K562 (cell line): ENCODE results near the gene HDLBP. TPM values are rescaled to one million over a fixed set of nuclear protein-coding genes. Genes with fewer than 3 reads are reported as not detected.

Experiments
- CEBPZ ChIP-seq: fragments of 150-350 bp; IDR thresholded peaks from 2 replicates; pipeline ENCODE4 v1.6.1; 2014; ENCODE audit warnings: low read depth, mild to moderate bottlenecking, low read length, borderline replicate concordance
- CREB1 ChIP-seq, 2 experiments: sonication (generic) in 1 of 2; formaldehyde crosslinking in 1 of 2; IDR thresholded peaks; 2 replicates each; pipeline versions ENCODE4 v1.6.1 to v1.8.0; 2012 to 2022; ENCODE audit warnings: inconsistent platforms in 1 of 2, mild to moderate bottlenecking in 1 of 2, missing genetic modification reagents in 1 of 2, moderate library complexity in 1 of 2
- DPF2 ChIP-seq: fragments of 450-650 bp; IDR thresholded peaks from 2 replicates; pipeline ENCODE4 v1.6.1; 2016
- E2F5 ChIP-seq: sonication (generic); formaldehyde crosslinking; IDR thresholded peaks from 2 replicates; pipeline ENCODE4 v1.8.0; 2022; ENCODE audit warnings: mild to moderate bottlenecking, missing genetic modification reagents
- MAFG ChIP-seq: fragments of 450-650 bp; conservative IDR thresholded peaks from 2 replicates; pipeline ENCODE4 v1.6.1; 2016; ENCODE audit warnings: missing genetic modification characterization, missing compliant biosample characterization
- MXI1 ChIP-seq: IDR thresholded peaks from 2 replicates; pipeline ENCODE4 v1.6.1; 2011; ENCODE audit warnings: low read depth, mild to moderate bottlenecking, improper control_type of control experiment, low read length
- NR1H2 ChIP-seq: sonication (generic); formaldehyde crosslinking; IDR thresholded peaks from 2 replicates; pipeline ENCODE4 v1.4.0; 2020; ENCODE audit warnings: mild to moderate bottlenecking, missing genetic modification reagents
- PPARD ChIP-seq: fragments of 250-450 bp; sonication (Bioruptor Pico); IDR thresholded peaks from 2 replicates; pipeline ENCODE4 v1.8.0; 2022; ENCODE audit warnings: inconsistent platforms, mild to moderate bottlenecking, moderate library complexity
- PRMT5 ChIP-seq: sonication (generic); formaldehyde crosslinking; IDR thresholded peaks from 2 replicates; pipeline ENCODE4 v1.5.0; 2020; ENCODE audit warnings: missing genetic modification reagents
- RBFOX2 ChIP-seq: fragments of 200-400 bp; formaldehyde crosslinking; IDR thresholded peaks from 2 replicates; pipeline ENCODE4 v1.6.1; 2017; ENCODE audit warnings: low read depth, mild to moderate bottlenecking, low read length, moderate library complexity
- RUNX1 ChIP-seq: sonication (generic); IDR thresholded peaks from 2 replicates; pipeline ENCODE4 v1.6.1; 2016; ENCODE audit warnings: antibody characterized with exemption, low read depth
- SAP30 ChIP-seq: fragments of 200-600 bp; sonication (generic); IDR thresholded peaks from 2 replicates; pipeline ENCODE4 v1.6.1; 2012; ENCODE audit warnings: borderline replicate concordance, low read depth, mild to moderate bottlenecking, moderate library complexity, low read length, control low read depth, inconsistent platforms; ENCODE audit not compliant: insufficient read depth, poor library complexity, severe bottlenecking
- SMAD2 ChIP-seq: fragments of 150-350 bp; IDR thresholded peaks from 2 replicates; pipeline ENCODE4 v1.6.1; 2014; ENCODE audit warnings: low read depth, mild to moderate bottlenecking, low read length
- SRSF3 ChIP-seq: fragments of 200-400 bp; formaldehyde crosslinking; IDR thresholded peaks from 2 replicates; pipeline ENCODE4 v1.6.1; 2016; ENCODE audit warnings: mild to moderate bottlenecking, low read length, moderate library complexity; ENCODE audit not compliant: insufficient read depth
- XRCC5 ChIP-seq: fragments of 200-400 bp; formaldehyde crosslinking; IDR thresholded peaks from 2 replicates; pipeline ENCODE4 v1.6.1; 2017; ENCODE audit warnings: low read depth, mild to moderate bottlenecking, low read length
- ZNF184 ChIP-seq: sonication (generic); formaldehyde crosslinking; IDR thresholded peaks from 2 replicates; pipeline ENCODE4 v1.5.0; 2020; ENCODE audit warnings: missing genetic modification reagents
- ZNF24 ChIP-seq: fragments of 450-650 bp; IDR thresholded peaks from 2 replicates; pipeline ENCODE4 v1.6.1; 2016
- ZNF354B ChIP-seq: fragments of 250-450 bp; sonication (Bioruptor Pico); IDR thresholded peaks from 2 replicates; pipeline ENCODE4 v1.4.0; 2020
- ZNF41 ChIP-seq: fragments of 250-450 bp; sonication (Bioruptor Pico); conservative IDR thresholded peaks from 2 replicates; pipeline ENCODE4 v1.4.0; 2020; ENCODE audit warnings: mild to moderate bottlenecking
- ZNF444 ChIP-seq: fragments of 250-450 bp; sonication (Bioruptor Pico); IDR thresholded peaks from 2 replicates; pipeline ENCODE4 v1.4.0; 2020; ENCODE audit warnings: mild to moderate bottlenecking, moderate library complexity
- polyA plus RNA-seq, 8 experiments: library from polyadenylated mRNA; depleted of rRNA in 4 of 8; stranded (reverse) in 5 of 8; unstranded in 3 of 8; fragments of >200 nt; fragmentation: Nextera tagmentation in 2 of 8; fragmentation: Illumina TruSeq in 1 of 8; extraction: Ambion mirVana in 2 of 8; extraction: Trizol in 1 of 8; gene quantifications; 2 replicates each; pipeline versions ENCODE4 v1.2.1 to v1.2.3, GENCODE V29; 2011 to 2014; ENCODE audit warnings: inconsistent platforms in 1 of 8, missing spikeins in 1 of 8
- total RNA-seq, 7 experiments: library from RNA; depleted of rRNA in 6 of 7; stranded (reverse); fragments of >200 nt in 6 of 7; fragmentation: Illumina TruSeq in 2 of 7; extraction: Trizol in 2 of 7; gene quantifications; 2 replicates each; pipeline versions ENCODE4 v1.2.1 to v1.2.3, GENCODE V29; 2011 to 2021; ENCODE audit warnings: low replicate concordance in 1 of 7
- TF ChIP-seq, protein P1 (sequence below): sonication (generic); formaldehyde crosslinking; IDR thresholded peaks from 2 replicates; pipeline ENCODE4 v1.8.0; 2022; ENCODE audit warnings: mild to moderate bottlenecking, missing genetic modification reagents
- TF ChIP-seq, protein P2 (sequence below): fragments of 250-450 bp; sonication (Bioruptor Pico); IDR thresholded peaks from 2 replicates; pipeline ENCODE4 v1.5.0; 2020; ENCODE audit warnings: mild to moderate bottlenecking, borderline replicate concordance

The HDLBP gene
- total and polyA plus RNA-seq, 9 of the 15 experiments (the other 6 are each of a cell fraction or from before 2014, with no cell fraction given), result 24.4 to 378 (median 146) TPM

DNA sequence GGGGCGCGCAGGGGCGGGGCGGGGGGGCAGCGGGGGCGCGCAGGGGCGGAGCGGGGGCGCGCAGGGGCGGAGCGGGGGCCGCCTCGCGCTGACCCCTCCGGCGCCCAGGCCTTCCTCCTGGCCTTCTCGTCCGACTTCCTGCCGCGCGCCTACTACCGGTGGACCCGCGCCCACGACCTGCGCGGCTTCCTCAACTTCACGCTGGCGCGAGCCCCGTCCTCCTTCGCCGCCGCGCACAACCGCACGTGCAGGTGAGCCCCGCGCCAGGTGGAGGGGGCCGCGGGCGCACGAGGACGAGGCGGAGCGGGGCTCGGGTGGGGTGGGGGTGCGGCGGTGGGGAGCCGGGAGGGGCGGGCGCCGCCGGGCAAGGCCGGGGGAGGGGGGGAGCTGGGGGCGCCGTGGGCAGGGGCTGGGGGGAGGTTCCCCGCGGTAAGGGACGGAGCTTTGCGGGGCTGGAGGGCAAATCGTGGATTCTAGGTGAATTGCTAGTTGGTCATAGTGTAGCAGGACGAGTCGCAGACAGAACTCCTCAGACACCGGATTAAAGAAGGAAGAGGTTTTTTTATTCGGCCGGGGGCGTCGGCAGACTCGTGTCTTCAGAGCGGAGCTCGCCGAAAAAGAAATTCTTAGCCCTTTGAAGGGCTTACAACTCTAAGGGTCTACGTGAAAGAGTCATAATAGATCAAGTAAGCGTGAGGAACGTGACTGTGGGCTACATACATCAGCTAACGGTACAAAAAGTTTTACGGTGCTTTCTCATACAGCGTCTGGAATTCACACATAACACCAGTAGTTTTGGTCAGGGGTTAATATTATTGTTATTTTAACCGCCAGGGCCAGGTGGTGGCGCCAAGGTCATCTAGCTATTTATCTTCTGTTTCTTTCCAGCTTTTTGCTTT, 97.1 kb downstream of the HDLBP start (continued):
- TF ChIP-seq, protein P1, sequence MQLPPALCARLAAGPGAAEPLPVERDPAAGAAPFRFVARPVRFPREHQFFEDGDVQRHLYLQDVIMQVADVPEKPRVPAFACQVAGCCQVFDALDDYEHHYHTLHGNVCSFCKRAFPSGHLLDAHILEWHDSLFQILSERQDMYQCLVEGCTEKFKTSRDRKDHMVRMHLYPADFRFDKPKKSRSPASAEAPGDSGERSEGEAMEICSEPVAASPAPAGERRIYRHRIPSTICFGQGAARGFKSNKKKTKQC, result peak; percentile 47; the same call in 1 of the 2 replicates
- TF ChIP-seq DPF2, result no peak
- no peak for TF ChIP-seq MAFG
- TF ChIP-seq ZNF354B (CRISPR knock-in tag), result no peak
- no peak for TF ChIP-seq SAP30
- TF ChIP-seq XRCC5, result no peak
- no peak for TF ChIP-seq ZNF184
- no peak for TF ChIP-seq PRMT5 (CRISPR knock-in tag)
- no peak for TF ChIP-seq CREB1 (IDR thresholded peaks at IDR 0.05)
- TF ChIP-seq CREB1 (CRISPR knock-in tag; IDR thresholded peaks at IDR 0.05), result 0 out of 2 replicates have a peak, but pooled peaks have one; percentile 14
- TF ChIP-seq CEBPZ, result no peak
- no peak for TF ChIP-seq SMAD2
- no peak for TF ChIP-seq RUNX1
- TF ChIP-seq, protein P2, sequence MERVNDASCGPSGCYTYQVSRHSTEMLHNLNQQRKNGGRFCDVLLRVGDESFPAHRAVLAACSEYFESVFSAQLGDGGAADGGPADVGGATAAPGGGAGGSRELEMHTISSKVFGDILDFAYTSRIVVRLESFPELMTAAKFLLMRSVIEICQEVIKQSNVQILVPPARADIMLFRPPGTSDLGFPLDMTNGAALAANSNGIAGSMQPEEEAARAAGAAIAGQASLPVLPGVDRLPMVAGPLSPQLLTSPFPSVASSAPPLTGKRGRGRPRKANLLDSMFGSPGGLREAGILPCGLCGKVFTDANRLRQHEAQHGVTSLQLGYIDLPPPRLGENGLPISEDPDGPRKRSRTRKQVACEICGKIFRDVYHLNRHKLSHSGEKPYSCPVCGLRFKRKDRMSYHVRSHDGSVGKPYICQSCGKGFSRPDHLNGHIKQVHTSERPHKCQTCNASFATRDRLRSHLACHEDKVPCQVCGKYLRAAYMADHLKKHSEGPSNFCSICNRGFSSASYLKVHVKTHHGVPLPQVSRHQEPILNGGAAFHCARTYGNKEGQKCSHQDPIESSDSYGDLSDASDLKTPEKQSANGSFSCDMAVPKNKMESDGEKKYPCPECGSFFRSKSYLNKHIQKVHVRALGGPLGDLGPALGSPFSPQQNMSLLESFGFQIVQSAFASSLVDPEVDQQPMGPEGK (CRISPR knock-in tag), result no peak
- no peak for TF ChIP-seq ZNF41
- TF ChIP-seq ZNF444 (CRISPR knock-in tag), result no peak
- TF ChIP-seq SRSF3, result no peak
- no peak for TF ChIP-seq PPARD (CRISPR knock-in tag)
- no peak for TF ChIP-seq E2F5 (CRISPR knock-in tag)
- TF ChIP-seq RBFOX2, result peak; percentile 59
- TF ChIP-seq MXI1, result no peak
- TF ChIP-seq ZNF24, result no peak
- no peak for TF ChIP-seq NR1H2
